Measurements from ENCODE around the gene AQP1.

Gene AQP1

DNA sequence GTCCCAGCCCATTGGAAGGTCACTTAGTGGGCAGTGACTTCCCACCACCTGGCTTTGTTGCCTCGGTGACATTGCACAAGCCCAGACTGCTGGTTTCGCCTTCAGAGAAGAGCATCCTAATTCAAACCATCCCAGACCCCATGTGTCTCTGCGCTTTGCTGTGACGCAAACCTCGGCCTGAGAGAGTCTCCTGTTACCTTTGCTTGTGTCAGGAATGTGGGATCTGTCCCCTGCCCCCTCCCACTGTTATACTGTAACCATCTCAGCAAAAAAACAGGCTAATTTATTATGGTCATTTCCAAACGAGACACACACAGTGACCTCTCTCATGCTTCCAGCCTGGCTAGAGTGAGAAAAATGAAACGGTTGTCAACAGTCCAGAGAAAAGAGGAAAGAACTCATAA is 25.0 kb upstream of the AQP1 start:
- no peak for DNase-seq

DNA sequence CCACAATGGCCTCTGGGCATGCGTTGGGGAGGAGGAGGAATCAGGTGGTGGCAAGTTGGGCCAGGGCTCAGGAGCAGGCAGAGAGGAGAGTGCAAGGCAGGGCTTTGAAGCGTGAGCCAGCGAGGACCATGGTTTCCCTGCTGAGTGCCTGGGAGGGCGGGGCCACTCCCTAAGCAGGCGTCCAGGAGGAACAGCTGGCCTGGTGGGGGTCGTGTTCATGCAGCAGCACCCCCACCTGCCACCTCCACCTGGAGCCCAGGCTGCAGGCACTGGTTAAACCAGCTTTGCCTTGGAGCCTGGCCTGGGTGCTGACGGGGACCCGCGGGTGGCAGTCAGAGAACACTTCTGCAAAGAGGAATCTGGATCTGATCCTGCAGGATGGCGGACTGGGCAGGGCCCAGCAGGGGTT is 24.2 kb upstream of the AQP1 start:
- DNase-seq = no peak

DNA sequence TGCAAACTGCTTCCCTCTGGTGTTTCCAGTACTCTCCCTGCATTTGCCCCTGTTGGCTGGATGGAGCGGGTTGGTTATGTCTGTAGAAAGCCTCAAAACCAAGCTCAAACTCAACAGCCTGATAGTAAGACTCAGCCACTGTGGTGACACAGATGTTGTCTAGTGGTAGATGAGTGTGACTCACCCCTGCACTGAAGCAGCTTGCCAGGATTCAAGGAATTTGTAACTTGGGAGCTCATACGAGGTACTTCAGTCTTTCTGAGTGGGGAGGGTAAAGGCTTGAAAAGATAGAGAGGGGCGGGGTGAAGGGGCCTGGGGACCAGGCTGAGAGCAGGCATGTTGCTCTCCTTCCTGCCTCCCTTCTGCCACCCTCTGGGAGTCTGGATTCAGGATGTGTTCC is 22.9 kb upstream of the AQP1 start:
- DNase-seq = no peak

DNA sequence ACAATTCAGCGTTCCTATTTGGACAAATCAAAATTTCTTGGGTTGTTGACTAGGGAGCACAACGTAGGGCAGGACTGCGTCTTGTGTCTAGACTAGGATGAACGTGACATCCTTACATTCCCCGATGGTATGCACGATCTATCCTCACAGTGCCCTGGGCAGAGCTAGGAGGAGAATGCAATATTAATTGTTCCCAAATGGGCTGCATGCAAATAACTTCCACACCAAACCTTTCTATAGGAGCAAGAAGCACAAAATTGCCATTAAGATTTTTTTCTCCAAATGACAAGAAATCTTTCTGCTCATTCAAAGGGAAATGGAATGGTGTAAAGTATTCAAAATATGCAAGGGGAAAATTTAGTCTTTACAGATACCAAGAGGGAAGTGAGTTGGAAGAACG is 21.4 kb upstream of the AQP1 start:
- DNase-seq = no peak

DNA sequence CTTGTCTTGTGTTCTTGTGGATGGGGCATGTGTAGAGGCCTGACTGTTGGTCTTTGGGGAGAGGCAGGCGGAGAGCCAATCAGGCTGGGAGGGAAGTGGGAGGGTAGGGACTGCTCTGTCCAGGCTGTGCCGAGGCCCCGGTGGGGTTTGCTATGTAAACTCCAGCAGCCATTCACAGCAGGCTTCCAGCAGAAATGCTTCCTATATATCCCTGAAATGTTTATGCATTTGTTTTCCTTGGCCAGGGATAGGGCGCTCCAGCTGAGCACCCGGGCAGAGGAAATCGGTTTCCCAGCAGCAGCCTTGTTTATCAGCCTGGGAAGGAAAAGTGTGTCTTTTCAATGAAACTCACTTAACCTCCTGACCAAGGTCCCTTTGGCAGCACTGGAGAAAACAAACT is 18.3 kb upstream of the AQP1 start:
- DNase-seq = no peak

DNA sequence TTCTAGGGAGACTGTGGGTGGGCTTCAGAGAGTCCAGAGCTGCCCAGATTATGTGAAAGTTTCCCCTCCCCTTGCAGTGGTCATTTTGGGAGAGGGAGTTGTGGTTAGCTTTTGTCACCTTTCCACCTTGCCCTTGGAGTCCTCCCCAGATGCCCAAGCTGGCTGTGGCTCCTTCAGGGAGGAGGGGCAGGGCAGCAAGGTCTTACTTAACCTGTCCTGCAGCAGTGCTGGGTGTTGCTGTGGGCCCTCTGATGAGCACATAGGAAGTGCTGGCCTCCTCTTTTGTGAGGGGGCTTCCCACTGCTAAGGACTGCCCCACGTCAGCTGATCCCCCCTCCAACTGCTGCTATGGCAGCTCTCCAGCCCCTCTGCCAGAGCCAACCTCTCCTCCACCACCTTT is 17.6 kb upstream of the AQP1 start:
- DNase-seq = no peak

DNA sequence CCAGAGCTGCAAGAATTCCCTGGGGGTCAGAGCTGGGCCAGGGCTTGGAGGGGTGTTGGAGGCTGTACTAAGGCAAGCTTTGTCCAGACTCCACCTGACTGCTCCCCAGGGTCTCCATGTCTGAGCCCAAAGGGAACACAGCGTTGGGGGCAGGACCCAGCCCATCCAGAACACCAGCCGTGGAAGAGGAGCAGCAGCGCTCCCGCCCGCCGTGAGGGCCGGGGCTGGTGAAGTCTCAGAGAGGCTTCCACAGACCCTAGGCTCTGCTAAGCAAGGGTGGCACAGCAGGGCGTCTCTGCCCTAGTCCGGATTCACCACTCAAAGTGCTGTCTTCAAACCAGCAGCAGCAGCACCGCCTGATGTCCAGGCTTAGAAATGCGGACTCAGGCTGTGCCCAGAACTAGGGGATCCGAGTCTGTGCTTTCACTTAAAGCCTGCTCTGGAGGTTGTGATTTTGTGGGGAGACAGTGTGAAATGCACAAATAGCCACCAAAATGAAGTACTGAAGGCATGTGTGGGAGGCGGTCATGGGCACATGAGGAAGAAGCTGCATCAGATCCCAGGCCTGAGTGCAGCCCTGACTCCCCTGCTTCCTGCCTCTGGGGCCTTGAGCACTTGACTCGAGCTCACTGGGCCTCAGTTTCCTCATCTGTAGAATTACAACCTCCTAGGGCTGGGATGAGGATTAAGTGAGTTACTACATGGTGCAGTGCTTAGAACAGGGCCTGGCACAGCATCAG is 16.6 kb upstream of the AQP1 start:
- DNase-seq = no peak

DNA sequence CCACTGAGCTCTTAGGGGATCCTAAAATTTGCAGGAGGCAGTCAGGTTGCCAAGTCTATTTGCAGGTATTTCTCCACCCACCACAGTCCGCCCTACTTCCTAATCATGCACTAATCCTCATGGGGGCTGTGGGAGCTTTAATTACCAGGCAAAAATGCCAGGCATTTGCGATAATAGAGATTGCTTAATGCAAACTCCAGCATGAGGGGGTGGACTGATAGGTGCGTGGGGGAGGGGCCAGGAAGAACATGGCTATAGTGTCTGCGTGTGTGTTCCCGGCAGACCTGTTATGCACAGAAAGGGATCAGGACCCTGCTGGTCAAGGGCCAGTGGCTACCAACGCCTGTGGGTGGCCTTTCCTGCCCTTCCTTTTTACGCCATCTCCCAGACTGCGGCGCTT is 15.6 kb upstream of the AQP1 start:
- DNase-seq = no peak

DNA sequence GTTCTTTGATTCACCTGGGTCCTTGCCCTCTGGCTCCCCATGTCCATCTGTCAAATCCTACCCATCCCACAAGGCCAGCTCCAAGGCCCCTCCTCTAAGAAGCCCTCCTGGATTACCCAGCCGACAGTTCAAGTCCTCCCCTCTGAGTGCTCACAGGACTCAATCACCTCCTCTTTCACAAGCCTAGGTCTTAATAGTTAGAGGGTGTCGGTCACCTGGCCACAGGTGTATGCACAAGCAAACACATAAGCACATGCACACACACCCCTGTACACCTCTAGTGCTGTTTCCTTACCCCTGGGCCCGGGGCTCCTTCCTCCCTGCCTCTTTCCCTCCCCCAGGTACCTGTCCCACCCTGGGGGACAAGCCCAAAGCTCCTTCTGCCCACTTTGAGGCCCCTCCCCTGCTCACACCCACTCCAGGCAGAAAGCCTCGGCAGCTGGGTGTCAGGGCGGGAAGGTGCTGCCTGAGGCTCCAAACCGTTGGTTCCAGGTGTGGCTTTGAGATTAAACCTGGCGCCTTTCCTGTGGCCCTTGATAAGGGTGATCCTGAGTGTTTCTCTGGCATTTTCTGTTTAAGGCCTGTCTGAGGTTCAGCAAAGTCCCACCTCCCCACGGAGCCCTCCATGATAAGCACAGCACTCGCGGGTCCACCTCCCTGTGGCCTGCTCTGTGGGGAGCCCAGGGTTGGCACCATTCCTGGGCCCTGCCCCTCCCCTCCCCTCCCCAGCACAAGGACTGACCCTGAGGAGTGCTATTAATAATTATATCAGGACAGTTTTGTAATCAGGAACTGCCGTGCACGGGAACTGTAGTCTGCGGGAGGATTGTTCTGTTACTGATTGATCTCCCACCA is 14.6 kb upstream of the AQP1 start:
- no peak for DNase-seq

DNA sequence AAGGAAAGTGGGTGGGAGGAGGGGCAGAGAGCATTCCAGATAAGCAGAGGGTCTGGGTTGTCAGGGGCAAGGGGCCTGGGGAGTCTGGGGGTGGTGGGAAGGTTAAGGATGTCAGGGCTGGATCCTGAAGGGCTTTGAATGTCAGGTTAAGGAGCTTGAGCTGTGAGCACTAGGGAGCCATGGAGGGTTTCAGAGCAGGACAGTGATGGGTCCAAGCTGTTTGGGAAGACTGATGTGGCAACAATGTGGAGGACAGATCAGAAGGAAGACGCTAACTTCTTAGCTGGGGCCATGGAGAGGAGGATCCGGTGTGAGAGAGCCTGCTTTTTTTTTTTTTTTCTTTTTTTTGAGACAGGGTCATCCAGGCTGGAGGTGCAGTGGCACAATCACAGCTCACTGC is 13.9 kb upstream of the AQP1 start:
- DNase-seq = no peak

DNA sequence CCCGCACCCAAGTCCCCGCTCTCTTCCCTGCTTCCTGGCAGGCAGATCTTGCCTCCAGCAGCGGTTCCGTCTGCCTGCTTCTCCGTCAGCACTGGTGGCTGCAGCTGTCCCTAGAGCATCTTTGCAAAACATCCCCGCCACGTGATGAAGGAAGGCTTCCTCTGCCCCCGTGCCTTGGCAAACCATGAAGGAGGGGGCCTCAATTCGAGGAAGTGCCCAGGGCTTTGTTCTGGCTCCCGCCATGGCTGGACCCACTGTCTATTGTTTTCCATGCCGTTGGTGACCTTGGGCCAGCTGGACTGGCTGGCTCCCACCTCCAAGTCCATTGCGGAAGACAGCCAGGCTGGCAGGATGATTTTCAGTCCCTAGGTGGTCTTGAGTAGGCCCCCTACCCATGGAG is 13.2 kb upstream of the AQP1 start:
- DNase-seq = no peak

DNA sequence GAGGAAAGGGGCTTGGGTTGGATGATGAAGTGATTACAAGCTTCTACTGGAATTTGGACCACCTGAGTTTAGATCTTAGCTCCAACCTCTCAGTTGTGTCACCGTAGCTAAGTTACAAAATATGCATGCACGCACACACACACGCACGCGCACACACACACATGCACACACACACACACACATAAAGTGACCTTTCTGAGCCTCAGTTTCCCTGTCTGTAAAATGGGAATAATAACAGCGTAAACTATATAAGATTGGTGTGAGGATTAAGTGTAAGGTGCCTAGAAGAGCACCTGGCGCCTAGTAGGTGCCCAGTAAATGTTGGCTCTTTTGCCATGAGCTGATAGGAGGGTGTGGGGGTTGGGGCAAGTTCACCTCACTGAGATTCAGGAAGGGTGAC is 12.6 kb upstream of the AQP1 start:
- no peak for DNase-seq

DNA sequence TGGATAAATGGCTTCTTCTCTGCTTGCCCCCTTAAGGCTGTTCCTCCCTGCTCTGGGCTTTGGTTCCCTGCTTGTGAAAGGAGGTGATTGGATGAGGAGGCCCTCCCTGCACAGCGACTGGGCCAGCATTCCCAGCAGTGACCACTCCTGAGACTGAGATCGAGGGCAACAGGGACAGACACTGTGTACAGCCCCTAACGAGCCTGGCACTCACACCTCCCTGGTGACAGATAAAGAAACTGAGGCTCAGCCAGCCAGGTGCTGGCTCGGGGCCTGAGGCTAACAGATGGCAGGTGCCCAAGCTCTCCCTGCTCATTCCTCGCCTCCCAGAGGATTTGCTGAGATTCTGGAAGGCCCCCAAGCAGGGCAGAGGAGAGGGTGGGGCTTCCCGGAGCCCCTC is 12.0 kb upstream of the AQP1 start:
- no peak for DNase-seq

DNA sequence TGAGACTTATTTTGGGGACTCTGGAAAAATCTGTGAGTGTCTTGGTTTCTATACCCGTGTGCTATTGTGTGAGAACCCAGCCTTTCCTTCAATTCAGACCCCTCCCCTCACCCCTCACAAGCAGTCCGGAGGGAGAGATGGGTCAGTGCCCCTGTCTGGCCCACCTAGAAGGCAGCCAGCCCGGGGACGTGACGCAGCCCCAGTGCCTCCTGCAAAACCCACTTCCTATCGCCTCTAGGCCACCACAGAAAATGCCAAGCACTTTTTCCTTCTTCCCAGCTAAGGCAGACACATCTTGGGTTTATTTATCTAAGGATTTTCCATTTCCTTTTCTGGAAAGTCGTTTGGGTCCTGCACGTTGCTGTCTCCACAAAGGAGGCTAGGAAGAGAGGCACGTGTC is 11.6 kb upstream of the AQP1 start:
- DNase-seq = no peak

DNA sequence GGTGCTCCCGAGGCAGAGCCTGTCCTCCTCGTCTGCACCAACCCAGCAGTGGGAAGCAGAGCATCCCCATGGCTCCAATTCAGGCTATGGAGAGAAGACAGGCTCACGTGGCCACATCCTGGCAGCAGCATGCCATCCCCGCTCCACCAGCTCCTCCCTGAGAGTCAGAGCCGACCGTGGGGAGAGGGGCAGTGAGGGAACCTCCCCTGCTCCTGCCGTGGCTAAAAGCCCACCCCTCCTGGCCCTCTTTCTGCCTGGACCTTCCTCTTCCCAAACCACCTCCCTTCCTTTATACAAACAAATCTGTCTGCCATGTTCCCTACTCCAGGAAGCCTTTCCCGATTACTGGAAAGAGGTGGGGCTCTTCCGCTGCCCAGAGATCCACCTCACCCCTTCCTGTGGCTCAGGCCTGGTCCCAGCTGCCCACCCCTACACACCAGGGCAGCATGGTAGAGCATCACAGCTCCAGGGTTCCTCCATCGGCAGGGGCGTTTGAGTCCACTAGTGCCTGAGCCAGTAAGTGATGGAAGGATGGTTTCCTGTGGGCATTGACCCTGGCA is 10.8 kb upstream of the AQP1 start:
- DNase-seq = no peak

DNA sequence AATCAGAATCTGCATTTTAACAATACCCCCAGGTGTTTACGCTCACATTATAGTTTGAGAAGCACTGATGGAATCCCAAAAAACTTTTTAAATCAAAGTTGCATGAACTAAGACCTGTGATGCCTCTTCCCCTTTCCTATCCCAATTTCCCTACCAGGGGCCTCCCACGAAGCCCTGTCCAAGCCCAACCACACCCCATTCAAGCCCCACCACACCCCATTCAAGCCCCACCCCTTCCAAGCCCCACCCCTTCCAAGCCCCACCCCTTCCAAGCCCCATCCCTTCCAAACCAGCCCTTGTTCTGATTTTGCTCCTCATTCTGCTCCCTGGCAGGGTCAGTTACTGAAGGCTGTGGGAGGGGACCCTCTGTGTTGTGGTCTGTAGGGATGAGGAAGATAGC is 9.8 kb upstream of the AQP1 start:
- DNase-seq = no peak

DNA sequence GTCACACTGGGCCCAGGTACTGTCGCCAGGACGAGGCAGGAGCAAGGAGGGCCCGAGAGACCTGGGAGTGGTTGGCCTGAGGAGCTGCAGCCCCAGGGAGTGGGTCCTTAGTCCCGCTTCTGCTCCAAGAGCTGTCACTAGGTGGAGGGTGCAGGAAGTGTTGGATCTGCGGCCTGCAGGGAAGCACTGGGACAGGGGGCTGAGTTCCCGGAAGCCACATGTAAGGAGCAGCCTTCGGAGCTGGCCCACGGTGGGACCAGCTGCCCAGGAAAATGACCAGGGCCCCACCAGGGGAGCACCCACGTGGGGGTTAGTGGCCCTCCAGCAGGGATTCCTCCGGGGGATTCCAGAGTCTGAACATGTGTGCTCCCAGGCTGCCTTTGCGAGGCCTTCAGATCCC is 9.2 kb upstream of the AQP1 start:
- DNase-seq = no peak

DNA sequence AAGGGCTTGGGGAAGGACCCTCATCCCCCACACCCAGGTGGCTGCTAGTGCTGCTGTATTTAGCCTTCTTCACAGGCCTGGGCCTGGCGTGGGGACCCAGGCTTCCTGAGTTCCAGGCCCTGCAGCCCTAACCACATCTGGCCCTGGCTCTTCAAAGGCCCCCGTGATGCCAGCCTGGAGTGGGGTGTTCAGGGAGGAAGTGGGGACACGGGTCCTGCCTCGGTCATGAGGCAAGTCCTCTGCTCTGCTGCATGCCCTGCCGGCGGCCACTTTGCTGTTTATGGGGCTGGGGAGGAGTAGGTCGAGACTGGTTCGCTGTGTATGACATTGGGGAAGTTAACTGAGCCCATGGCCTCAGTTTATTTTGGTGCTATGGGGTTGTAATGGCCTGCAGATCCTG is 8.5 kb upstream of the AQP1 start:
- no peak for DNase-seq

DNA sequence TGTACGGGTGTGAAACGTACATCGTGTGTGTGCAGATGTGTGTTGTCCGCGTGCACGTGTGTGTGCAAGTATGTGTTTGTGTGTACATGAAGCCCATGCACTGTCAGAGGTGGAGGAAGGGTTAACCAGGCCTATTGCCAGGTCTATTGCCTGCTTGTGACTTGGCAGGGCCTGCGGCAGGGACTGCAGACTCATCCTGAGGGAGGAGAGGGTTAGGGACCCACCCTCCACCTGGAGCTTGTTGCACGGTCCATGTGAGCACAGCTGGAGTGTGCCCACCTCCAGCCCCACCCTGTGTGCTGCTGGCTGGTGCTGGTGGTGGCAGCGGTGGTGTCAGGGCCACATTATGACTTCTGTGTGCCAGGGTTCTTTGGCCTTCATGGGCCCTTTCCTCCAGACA is 7.1 kb upstream of the AQP1 start:
- DNase-seq = no peak

DNA sequence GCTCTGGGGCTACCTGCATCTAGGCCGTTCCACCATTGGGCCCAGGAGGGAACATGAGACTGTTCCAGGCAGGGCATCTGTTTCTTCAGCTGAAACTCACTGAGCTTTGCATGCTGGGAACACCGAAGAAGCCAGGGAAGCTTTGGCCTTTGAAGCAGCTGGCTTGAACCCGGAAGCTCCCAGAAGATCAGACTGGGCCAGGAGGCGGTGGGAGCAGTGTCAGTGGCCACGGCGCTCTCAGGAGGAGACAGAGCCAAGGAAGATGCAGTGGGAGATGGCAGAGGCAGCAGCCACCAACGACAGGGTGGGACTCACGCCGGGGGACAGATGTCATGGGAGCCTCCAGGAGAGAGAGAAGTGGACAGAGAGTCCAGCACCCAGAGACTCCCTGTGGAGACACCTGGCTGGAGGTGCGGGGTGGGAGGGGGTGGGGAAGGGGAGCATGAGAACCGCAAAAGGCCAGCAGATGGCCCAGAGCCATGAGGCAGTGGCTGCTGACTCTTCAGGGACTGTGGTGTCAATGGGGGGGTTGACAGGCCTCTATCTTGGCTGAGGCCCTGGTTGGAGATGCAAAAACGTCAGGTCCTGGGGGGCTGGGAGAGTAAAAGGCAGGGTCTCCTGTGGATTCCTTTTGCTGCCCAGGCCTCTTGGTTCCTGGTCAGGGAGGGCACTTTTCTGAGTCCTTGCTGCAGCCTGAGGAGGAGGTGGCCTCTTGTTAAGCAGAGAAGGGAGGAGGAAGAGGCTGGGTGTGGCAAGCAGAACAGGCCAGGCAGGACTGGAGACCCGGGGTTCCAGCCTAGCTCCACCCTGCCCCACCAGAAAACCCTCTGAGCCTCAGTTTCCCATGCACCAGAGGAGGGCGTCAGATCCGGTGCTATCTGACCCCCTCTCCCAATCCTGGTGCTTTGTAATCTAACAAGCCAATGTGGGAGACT is 6.3 kb upstream of the AQP1 start:
- no peak for DNase-seq

DNA sequence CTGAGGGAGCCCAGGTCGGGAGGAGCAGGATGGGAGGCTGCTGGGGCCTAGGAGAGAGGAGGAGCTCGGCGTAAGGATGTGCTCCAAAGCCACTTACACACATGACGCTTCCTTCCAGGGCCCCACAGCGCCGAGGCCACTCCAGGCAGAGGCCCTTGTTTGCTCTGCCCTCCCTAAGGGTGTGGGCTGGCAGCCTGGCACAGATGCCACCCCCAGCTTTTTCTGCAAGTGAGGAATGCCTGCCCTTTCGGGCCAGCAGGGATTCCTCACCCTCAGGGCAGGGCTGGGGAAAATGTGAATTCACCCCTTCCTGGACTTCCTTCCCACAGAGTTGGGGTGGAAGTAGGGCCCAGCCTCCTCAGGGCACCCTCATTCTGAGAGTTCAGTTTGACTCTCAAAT is 5.6 kb upstream of the AQP1 start:
- DNase-seq = no peak

DNA sequence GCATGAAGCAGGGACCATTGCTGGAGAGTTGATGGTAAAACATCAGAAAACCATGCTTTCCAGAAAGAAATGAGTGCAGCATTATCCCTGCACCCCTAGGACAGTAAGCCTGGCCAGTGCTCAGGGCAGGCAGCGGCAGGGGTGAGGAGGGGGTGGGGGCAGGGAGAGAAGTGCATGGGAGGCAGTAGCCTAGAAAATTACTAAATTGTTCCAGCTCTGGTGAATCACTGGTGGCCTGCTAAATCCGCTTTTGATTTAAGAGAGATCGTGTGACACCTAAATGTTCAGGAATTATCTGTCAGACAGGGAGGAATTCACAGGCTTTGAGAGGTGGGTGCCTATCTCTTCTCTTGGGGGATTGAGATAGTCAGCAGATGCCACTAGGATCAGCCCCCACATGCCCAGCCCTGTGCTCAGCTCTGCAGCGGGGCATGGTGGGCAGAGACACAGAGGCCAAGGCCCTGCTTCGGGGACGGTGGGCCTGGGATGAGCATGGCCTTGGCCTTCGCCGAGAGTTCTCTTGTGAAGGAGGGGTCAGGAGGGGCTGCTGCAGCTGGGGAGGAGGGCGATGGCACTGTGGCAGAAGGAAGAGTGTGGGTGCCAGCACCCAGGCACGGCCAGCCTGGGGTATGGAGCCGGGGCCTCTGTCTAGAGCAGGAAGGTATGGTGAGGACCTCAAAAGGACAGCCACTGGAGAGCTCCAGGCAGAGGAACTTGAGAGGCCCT is 5.0 kb upstream of the AQP1 start:
- DNase-seq = no peak

Measured in NK-92 treated with Interleukin-12 subunit alpha and Interleukin-12 subunit beta, amount 100 ng/mL, for 24 hours (cell line).